GM19193 (cell line): ENCODE data around the gene PANK2.

Source experiments
- POLR2A ChIP-seq: IDR thresholded peaks from 4 replicates; pipeline ENCODE4 v1.6.1; 2011; ENCODE audit not compliant: insufficient read depth, insufficient read length; ENCODE audit errors: extremely low read depth

The PANK2 gene

GRCh38 chr20:3931664-3932063 is 42.5 kb downstream of the PANK2 start:
- no peak for TF ChIP-seq POLR2A

DNA sequence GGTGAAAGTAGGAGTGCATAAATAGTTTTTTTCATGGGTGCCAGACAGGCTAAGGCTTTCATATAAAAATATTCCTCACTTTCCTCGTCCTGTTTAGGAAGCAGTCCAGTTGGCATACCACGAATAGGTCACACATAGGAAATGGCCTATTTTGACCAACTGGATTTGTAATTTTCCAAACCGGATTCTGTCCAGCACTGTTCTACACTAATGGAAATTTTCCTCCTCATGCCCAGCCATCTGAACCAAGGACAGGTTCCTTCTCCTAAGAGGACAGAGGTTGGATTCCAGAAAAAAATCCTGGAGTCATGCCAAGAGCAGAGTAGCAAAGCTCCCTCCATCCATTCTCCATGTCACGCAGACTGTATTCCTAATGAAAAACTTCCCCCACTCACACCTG is 43.1 kb downstream of the PANK2 start:
- no peak for TF ChIP-seq POLR2A

- no peak for TF ChIP-seq POLR2A
Measured at GRCh38 chr20:3932681-3933080, 43.5 kb downstream of the PANK2 start.

GRCh38 chr20:3933218-3933617 is 44.0 kb downstream of the PANK2 start:
- no peak for TF ChIP-seq POLR2A

- TF ChIP-seq POLR2A, result no peak
Measured at GRCh38 chr20:3934624-3935023, 45.4 kb downstream of the PANK2 start.

DNA sequence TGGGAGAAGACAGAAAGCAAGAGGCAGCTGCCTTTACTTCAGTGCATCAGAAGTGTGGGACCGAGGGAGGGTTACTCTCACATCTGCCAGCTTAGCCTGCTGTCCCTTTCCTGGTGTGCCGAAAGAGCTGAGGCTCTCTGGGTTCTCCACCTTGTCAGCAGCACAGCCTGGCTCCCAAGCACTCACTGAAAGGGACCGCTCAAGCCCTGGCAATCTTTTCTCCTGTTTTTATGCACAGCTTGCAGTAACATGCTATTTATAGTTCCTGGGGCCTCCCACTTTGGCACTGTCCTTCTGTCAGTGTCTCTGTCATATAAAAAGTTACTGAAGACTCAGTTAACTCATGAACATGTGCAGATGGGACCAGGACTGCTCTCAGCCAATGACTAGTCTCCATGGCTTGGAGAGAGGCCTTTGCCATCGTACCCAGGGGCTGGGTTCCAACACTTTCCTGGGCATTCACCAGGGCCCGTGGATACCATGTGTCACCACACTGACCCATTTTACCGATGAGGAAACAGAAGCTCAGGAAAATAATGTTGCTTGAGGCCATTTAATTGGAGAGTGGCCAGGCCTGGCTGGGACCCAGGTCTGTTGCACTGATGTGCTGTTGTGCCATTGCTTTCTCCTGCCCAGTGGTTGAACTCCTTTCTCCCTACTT is 46.2 kb downstream of the PANK2 start:
- no peak for TF ChIP-seq POLR2A

DNA sequence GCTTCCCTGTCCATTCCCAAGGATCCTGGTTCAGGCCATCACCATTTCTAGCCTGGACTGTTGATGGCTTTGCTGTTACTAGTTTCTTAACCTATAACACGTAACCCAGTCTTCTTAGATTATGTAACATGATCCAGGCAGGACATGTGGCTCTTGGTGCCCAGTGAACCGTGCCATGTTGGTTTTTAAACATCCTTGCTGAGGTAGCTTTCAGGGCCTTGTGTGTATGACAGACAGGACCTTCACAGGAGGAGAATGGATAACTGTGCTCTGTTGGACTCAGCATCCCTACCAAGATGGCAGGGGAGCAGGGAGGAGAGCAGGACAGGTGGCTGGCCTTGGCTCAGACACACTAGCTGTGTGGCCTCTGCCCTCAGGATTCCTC is 46.8 kb downstream of the PANK2 start:
- TF ChIP-seq POLR2A, result no peak

DNA sequence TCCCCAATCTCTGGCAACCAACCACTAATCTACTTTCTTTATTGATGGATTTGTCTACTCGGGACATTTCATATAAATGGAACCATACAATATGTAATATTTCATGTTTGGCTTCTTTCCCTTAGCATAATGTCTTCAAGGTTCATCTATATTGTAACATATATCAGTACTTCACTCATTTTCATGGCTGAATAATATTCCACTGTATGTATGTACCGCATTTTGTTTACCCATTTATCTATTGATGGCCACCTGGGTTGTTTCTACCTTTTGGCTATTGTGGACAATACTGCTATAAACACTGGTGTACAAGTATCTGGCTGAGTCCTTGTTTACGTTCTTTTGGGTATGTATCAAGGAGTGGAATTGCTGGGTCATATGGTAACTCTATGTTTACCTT is 48.4 kb downstream of the PANK2 start:
- TF ChIP-seq POLR2A, result no peak

DNA sequence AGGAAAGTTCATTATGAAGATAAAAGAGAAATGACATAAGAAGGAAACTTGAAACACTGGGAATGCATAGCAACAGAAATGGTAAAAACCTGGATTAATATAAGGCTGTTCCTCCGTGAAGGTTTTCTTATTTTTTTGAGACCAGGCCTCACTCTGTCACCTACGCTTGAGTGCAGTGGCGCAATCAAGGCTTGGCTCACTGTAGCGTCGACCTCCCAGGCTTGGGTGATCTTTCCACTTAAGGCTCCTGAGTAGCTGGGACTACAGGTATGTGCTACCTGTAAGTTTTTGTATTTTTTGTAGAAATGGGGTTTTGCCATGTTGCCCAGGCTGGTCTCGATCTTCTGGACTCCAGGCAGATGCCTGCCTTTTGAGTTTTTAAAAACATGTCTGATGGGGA is 51.7 kb downstream of the PANK2 start:
- no peak for TF ChIP-seq POLR2A

- TF ChIP-seq POLR2A, result no peak
Measured at GRCh38 chr20:3964719-3965118, 75.5 kb downstream of the PANK2 start.

DNA sequence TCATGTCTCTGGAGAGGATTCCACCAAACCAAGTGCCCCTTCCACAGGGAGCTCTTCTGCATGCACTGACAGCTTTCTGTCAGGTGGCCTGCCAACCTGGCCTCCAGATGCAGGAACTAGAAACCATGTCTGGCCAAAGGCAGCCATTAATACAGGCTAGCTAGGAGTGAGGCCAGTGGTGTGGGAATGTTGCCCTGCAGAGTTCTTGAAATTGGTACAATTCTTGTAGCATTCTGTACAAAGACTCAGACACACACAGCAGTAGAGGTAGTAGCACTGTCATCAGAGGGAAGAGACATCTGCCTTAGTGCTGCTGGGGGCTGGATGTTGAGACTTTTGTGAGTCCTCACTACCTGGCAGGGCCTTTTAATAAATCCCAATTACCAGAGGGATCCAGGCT is 77.4 kb downstream of the PANK2 start:
- no peak for TF ChIP-seq POLR2A

GRCh38 chr20:3970016-3970415 is 80.8 kb downstream of the PANK2 start:
- TF ChIP-seq POLR2A, result no peak

GRCh38 chr20:3971145-3971544 is 82.0 kb downstream of the PANK2 start:
- TF ChIP-seq POLR2A, result no peak

GRCh38 chr20:3972161-3972560 is 83.0 kb downstream of the PANK2 start:
- no peak for TF ChIP-seq POLR2A

- TF ChIP-seq POLR2A, result no peak
Measured at GRCh38 chr20:3973705-3974104, 84.5 kb downstream of the PANK2 start.

GRCh38 chr20:3976511-3976910 is 87.3 kb downstream of the PANK2 start:
- TF ChIP-seq POLR2A, result no peak
